IPS-11a (cell line): ENCODE measurements around the gene UGT8.

Experiments
- H3K4me3 ChIP-seq: one replicate; pipeline ENCODE4 v1.5.1; 2013; ENCODE audit warnings: low read depth, low read length, control low read depth

The UGT8 gene

DNA sequence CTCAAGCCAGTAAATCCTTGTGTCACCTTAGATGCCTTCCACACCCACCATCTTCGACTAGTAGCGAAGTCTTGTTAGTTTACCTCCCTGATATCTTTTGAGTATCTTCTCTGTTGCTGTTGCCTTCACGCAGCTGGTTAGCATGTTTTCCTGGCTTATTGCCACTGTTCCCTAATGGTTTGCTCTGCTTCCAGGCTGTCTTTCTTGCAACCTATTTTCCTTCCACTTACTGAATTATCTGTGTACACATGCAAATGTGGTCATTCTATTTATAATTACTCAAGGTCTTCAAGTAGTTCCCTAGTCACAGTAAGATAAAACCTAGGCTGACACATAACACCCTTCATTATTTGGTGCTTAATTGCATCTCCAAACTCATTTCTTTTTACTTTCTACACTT lies 89.5 kb downstream of the UGT8 start:
- no peak overlapping the region for H3K4me3 ChIP-seq

DNA sequence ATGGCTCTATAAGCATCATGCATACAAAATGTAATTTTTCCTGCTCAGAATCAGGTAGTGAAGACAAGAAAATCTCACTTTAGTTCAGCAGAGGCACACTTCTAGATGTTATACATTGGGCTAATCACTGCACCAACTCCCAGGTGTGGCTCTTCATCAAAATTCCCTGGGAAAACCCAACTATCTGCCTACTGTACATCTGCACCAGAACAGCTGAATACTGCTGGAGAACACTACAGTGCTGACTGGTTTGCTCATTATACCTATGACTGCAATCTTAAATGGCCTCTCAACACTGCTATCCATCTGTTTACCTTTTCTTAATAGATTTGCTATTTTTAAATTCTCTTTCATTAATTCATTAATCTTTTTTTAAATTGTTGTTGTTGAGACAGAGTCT lies 92.0 kb downstream of the UGT8 start:
- H3K4me3 ChIP-seq, result no peak overlapping the region

DNA sequence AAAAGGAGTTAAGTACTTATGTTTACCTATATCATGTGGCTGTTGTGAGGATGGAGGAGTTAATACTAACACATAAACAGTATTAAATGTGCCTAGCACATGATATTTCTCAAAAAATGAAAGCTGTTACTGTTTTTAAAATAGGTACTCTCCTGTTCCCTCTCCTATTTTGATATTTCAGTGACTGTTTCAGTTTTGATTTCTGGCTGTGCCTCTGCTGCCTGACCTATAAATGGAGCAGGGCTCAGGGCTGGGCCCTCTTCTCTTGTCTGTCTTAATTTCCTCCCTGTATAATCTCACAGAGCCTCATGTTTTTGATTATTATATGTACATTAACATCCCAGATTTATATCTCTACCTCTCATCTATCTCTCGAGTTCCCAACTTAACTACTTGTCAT lies 93.3 kb downstream of the UGT8 start:
- H3K4me3 ChIP-seq, result no peak overlapping the region

DNA sequence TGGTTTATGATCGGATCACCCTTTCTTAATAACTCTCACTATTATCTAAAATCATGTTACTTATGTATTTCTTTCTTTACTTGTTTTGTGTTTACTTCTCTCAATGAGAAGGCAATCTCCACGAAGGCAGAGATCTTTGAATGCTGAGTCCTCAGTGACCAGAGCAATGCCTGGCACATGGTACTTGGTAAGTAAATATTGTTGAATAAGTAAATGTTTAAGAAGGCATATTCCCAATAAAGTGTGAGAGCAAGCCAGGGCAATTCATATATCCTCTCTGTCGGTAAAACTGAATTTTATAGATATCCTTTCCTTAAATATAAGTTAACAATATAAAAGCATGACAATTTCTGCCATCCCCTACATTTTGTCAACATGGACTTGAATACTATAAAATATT lies 94.4 kb downstream of the UGT8 start:
- no peak overlapping the region for H3K4me3 ChIP-seq

DNA sequence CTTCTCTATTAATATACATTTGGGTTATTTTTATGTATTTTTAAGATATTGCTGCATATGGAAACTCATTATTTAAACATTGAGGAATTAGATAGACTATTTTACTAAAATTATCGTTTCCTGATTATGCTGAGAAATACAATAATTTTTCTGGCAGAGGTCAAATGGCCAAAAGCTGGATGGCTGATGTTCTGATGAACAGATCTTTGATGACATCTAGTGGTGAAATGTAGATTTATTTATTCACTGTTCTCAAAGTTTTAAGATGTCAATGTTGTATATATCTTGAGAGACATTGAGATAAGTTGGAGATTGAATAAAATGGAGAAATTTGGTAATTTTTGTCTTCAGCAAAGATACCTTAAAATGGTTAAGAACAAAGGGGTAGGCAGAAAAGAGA lies 96.2 kb downstream of the UGT8 start:
- no peak overlapping the region for H3K4me3 ChIP-seq

DNA sequence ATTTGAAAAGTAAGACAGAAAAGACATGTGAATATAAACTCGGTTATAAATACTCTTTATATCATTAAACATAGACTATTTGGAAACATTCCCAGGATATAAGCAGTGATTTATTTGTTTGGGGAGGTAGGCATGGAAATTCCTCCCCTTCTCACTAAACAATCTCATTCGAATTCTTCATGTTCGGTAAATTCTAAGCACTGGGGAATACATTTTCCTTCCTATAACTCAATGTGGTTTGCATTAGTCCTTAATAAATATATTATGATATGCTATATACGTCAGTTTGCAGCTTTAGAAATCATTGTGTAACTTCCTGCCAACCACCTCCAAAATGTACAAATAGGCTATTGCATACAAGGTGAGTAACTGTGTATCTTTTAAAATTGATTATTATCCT lies 99.6 kb downstream of the UGT8 start:
- H3K4me3 ChIP-seq, result no peak overlapping the region

DNA sequence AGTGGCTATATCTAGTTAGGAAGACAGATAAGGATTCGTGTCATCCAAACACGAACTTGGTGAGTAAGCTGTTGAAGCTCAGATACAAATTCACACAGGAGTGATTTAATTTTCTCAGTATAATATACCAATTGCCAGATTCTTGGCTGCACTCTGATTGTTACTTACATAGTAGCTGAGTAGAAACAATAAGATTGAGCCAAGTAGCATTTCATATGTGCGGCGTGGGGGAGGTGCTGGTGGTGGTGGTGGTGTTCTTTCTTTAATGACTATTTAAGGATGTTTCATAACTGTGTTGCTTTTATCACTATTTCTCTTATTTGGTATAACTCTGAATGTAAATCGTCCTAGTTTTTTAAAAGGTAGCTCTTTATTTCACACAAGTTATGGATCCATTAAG lies 102.9 kb downstream of the UGT8 start:
- no peak overlapping the region for H3K4me3 ChIP-seq

DNA sequence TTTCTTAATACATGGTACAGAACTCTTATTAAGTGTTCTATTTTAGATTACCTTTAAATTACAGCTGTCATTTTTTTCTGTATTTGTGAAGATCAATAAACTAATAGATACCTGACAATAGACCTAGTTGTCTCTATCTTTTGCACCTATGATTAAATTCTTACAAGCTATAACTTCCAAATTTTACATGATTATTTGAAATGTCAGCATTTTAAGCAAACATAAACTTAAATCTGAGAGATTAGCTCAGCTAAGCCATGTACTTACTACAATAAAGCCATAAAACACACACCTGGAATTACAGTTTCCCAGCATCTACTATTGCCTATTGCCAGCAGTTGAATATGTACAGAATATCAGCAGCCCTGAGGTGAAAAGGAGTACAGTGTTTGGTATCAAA lies 118.8 kb downstream of the UGT8 start:
- H3K4me3 ChIP-seq, result no peak overlapping the region

DNA sequence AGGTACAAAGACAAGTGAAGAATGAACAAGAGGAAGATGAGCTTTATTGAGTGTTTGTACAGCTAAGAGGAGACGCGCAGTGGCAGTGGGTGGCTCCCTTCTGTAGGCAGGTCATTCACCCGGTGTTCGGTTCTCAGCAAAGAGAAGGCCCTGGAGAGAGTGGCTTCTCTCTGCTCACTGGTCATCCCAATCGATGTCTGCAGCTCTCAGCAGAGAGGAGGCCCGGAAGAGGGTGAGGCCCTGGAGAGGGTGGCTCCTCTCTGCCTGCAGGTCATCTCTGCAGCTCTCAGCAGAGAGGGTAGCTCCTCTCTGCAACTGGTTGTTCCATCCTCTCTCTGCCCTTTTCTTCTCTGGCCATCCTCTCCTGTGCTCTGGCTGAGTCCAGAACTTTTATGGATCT lies 126.5 kb downstream of the UGT8 start:
- no peak overlapping the region for H3K4me3 ChIP-seq

DNA sequence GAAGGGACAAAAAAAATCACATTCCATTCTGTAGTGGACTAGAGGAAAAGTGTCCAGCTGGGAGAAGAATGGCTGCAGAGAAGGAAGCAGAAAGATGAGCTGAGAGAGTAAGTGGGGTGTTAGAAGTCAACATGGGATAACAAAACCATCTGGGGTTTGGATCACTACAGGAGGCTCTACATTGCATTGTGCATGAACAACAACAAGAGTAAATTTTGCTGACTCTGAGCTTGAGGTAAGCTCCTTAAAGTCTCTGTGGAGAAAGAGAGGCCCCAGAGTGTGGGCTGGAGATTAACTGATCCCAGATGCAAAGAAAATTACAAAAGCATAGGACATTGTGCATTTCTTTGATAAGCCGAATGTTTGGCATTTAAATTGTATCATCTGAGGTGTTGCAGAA lies 128.9 kb downstream of the UGT8 start:
- H3K4me3 ChIP-seq, result no peak overlapping the region
